Measurements from ENCODE around the gene GPSM1. TPM values are rescaled to one million over a fixed set of nuclear protein-coding genes. Genes with fewer than 3 reads are reported as not detected.

GPSM1 gene
- total and polyA plus RNA-seq, 3 donors from 2014 or later: 33.5 to 101 (median 84.4) TPM

GRCh38 chr9:136407911-136408310 lies 80.6 kb downstream of the GPSM1 start:
- no peak for DNase-seq
- H3K9me3 ChIP-seq: no peaks in the 10 kb centered on the region
- peaks cover 15% of the 10 kb centered on the region for H3K4me1 ChIP-seq
- 91 to 93% methylated on average over 7 of the region's 7 CpGs for WGBS, 2 donors
- no peaks in the 10 kb centered on the region for H3K36me3 ChIP-seq (ENCODE audit: low read depth, missing control alignments)
- intact Hi-C loops (cut with DNase I; ENCODE audit: low total_unique reads): no loop called here
- TF ChIP-seq CTCF (IDR thresholded peaks at IDR 0.05) (no peak), POLR2A (IDR thresholded peaks at IDR 0.05) (no peak)
- no peaks in the 10 kb centered on the region for H3K27me3 ChIP-seq
- no peak overlapping the region for H3K4me3 ChIP-seq
- H3K27ac ChIP-seq: no peak overlapping the region

Other genes with a start within 250 kb of the GPSM1 start
- 10 to 100 TPM; 49.5 to 49.7 TPM for gene NACC2, start 232.2 kb upstream of the GPSM1 start, total RNA-seq
- gene NACC2, start 232.2 kb upstream of the GPSM1 start, polyA plus RNA-seq (ENCODE audit: insufficient read depth, low read depth, low replicate concordance): 29.3 TPM
- gene TMEM250, start 208.7 kb upstream of the GPSM1 start, total RNA-seq: 10 to 100 TPM; 57.8 to 73.0 TPM
- 29.4 TPM for gene TMEM250, start 208.7 kb upstream of the GPSM1 start, polyA plus RNA-seq (ENCODE audit: insufficient read depth, low read depth, low replicate concordance)
- under 1 TPM; 0.55 to 0.62 TPM for gene LHX3, start 122.4 kb upstream of the GPSM1 start, total RNA-seq
- gene LHX3, start 122.4 kb upstream of the GPSM1 start, polyA plus RNA-seq (ENCODE audit: insufficient read depth, low read depth, low replicate concordance): not detected
- 10 to 100 TPM; 22.1 to 23.3 TPM for gene QSOX2, start 81.7 kb upstream of the GPSM1 start, total RNA-seq
- gene QSOX2, start 81.7 kb upstream of the GPSM1 start, polyA plus RNA-seq (ENCODE audit: insufficient read depth, low read depth, low replicate concordance): 22.6 TPM
- gene CCDC187, start 23.4 kb upstream of the GPSM1 start, total RNA-seq: 10 to 100 TPM; 13.8 to 61.5 TPM
- gene CCDC187, start 23.4 kb upstream of the GPSM1 start, polyA plus RNA-seq (ENCODE audit: insufficient read depth, low read depth, low replicate concordance): 33.4 TPM
- 10 to 100 TPM; 48.2 to 51.1 TPM for gene DNLZ, start 36.2 kb downstream of the GPSM1 start, total RNA-seq
- 14.0 TPM for gene DNLZ, start 36.2 kb downstream of the GPSM1 start, polyA plus RNA-seq (ENCODE audit: insufficient read depth, low read depth, low replicate concordance)
- gene CARD9, start 46.1 kb downstream of the GPSM1 start, total RNA-seq: 1 to 10 TPM; 3.5 to 3.7 TPM
- 1.8 TPM for gene CARD9, start 46.1 kb downstream of the GPSM1 start, polyA plus RNA-seq (ENCODE audit: insufficient read depth, low read depth, low replicate concordance)
- 10 to 100 TPM; 29.5 to 35.9 TPM for gene SNAPC4, start 72.6 kb downstream of the GPSM1 start, total RNA-seq
- gene SNAPC4, start 72.6 kb downstream of the GPSM1 start, polyA plus RNA-seq (ENCODE audit: insufficient read depth, low read depth, low replicate concordance): 21.2 TPM
- 10 to 100 TPM; 61.7 to 64.3 TPM for gene ENTR1, start 83.1 kb downstream of the GPSM1 start, total RNA-seq
- gene ENTR1, start 83.1 kb downstream of the GPSM1 start, polyA plus RNA-seq (ENCODE audit: insufficient read depth, low read depth, low replicate concordance): 69.1 TPM
- gene PMPCA, start 83.1 kb downstream of the GPSM1 start, total RNA-seq: 10 to 100 TPM; 66.7 to 69.8 TPM
- 78.4 TPM for gene PMPCA, start 83.1 kb downstream of the GPSM1 start, polyA plus RNA-seq (ENCODE audit: insufficient read depth, low read depth, low replicate concordance)
- 10 to 100 TPM; 32.2 to 38.0 TPM for gene INPP5E, start 112.3 kb downstream of the GPSM1 start, total RNA-seq
- 22.1 TPM for gene INPP5E, start 112.3 kb downstream of the GPSM1 start, polyA plus RNA-seq (ENCODE audit: insufficient read depth, low read depth, low replicate concordance)
- gene SEC16A, start 155.5 kb downstream of the GPSM1 start, total RNA-seq: 100 to 1,000 TPM in 1 of 2 donors, 10 to 100 TPM in 1; 90.4 to 103 TPM
- gene SEC16A, start 155.5 kb downstream of the GPSM1 start, polyA plus RNA-seq (ENCODE audit: insufficient read depth, low read depth, low replicate concordance): 67.8 TPM
- gene NOTCH1, start 218.5 kb downstream of the GPSM1 start, total RNA-seq: 10 to 100 TPM; 32.4 to 34.1 TPM
- gene NOTCH1, start 218.5 kb downstream of the GPSM1 start, polyA plus RNA-seq (ENCODE audit: insufficient read depth, low read depth, low replicate concordance): 7.2 TPM